Measurements from ENCODE around the gene FYB2. TPM values are rescaled to one million over a fixed set of nuclear protein-coding genes. Genes with fewer than 3 reads are reported as not detected.

The FYB2 gene
- total RNA-seq, 1 experiment from 2014 or later = 0.48 TPM

DNA sequence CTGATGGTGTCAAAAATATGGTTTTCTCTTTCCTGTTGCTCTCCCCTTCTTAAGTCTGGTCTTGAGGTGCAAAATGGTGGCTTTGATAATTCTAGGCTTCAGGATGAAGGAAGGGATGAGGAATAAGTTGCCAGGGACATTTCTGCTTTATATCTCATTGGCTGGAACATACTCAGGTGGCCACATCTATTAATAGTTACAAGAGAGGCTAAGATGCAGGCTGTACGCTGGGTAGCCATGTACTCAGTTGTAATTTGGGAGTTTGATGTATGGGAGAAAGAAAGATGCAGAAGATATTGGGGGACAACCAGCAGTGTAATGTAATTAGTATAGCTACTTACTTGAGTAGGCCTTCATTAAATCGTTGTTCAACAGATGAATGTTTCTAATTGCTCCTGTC, 148.9 kb downstream of the FYB2 start:
- Histone ChIP-seq H3T11ph (ENCODE audit: low read length) (no peak overlapping the region), H3K9ac (ENCODE audit: extremely low read depth, insufficient read length, low read length) (no peak overlapping the region), H3K14ac (ENCODE audit: insufficient read depth, low read length) (no peak overlapping the region), H3K9me3 (ENCODE audit: control insufficient read depth, low read depth, low read length) (no peaks in the 10 kb centered on the region), H4K91ac (ENCODE audit: insufficient read length, low read depth, low read length) (no peak overlapping the region), H3K79me1 (ENCODE audit: insufficient read depth, low read depth, low read length, poor library complexity, severe bottlenecking) (no peaks in the 10 kb centered on the region), H3K18ac (ENCODE audit: insufficient read length, low read depth, low read length) (no peak overlapping the region), H2BK120ac (ENCODE audit: low read depth, low read length, poor library complexity, severe bottlenecking) (no peak overlapping the region), H3K23me2 (ENCODE audit: insufficient read length, low read depth, low read length, poor library complexity, severe bottlenecking) (no peaks in the 10 kb centered on the region), H3K4ac (ENCODE audit: low read depth, low read length) (no peak overlapping the region), H2BK5ac (ENCODE audit: insufficient read length, low read length) (no peak overlapping the region), H3K56ac (ENCODE audit: insufficient read length, low read depth, low read length) (no peak overlapping the region), H2BK20ac (ENCODE audit: low read depth, low read length, poor library complexity, severe bottlenecking) (no peak overlapping the region), H3K27me3 (ENCODE audit: insufficient read depth, low read length) (no peaks in the 10 kb centered on the region), H4K8ac (replicated peaks; ENCODE audit: insufficient read length, low read depth, low read length) (no peak overlapping the region), H3K4me1 (ENCODE audit: insufficient read depth, low read length) (peaks cover 3% of the 10 kb centered on the region; the same call in 1 of the 2 replicates), H4K20me1 (ENCODE audit: control insufficient read depth, insufficient read depth, insufficient read length) (no peaks in the 10 kb centered on the region), H2BK12ac (ENCODE audit: insufficient read length, low read depth, low read length) (no peak overlapping the region), H3K23ac (ENCODE audit: insufficient read length, low read depth, low read length) (no peak overlapping the region), H2AFZ (ENCODE audit: low read length) (no peak overlapping the region), H2BK15ac (ENCODE audit: low read depth, low read length) (no peak overlapping the region), H3K27ac (ENCODE audit: insufficient read length, low read depth, low read length) (no peak overlapping the region), H2AK5ac (ENCODE audit: insufficient read length, low read length) (no peak overlapping the region), H3K4me2 (ENCODE audit: insufficient read depth, insufficient read length, low read length) (no peak overlapping the region), H4K5ac (ENCODE audit: insufficient read length, low read depth, low read length) (no peak overlapping the region), H3K79me2 (ENCODE audit: insufficient read depth, low read length) (no peaks in the 10 kb centered on the region)
- Mint-ChIP-seq H3K36me3 (ENCODE audit: insufficient read depth in 1 of 3, low read depth in 3 of 3) (no peaks in the 10 kb centered on the region), H3K4me3 (no peak overlapping the region), H3K27ac (no peak overlapping the region), H3K27me3 (ENCODE audit: low read depth) (no peaks in the 10 kb centered on the region), H3K4me1 (peaks cover 10 to 11% of the 10 kb centered on the region in 2 experiments), H3K9me3 (no peaks in the 10 kb centered on the region)
- no peak for DNase-seq
- WGBS (ENCODE audit: extremely low coverage, insufficient read length, low lambda C conversion rate) = no CpG with 5 or more reads among the region's 2 CpGs
- TF ChIP-seq, protein P1, sequence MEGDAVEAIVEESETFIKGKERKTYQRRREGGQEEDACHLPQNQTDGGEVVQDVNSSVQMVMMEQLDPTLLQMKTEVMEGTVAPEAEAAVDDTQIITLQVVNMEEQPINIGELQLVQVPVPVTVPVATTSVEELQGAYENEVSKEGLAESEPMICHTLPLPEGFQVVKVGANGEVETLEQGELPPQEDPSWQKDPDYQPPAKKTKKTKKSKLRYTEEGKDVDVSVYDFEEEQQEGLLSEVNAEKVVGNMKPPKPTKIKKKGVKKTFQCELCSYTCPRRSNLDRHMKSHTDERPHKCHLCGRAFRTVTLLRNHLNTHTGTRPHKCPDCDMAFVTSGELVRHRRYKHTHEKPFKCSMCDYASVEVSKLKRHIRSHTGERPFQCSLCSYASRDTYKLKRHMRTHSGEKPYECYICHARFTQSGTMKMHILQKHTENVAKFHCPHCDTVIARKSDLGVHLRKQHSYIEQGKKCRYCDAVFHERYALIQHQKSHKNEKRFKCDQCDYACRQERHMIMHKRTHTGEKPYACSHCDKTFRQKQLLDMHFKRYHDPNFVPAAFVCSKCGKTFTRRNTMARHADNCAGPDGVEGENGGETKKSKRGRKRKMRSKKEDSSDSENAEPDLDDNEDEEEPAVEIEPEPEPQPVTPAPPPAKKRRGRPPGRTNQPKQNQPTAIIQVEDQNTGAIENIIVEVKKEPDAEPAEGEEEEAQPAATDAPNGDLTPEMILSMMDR (conservative IDR thresholded peaks at IDR 0.05) = no peak

Other genes with a start within 250 kb of the FYB2 start
- 25.3 and 26.7 TPM in 2 replicates for gene PLPP3, start 239.8 kb downstream of the FYB2 start, total RNA-seq (2021)
- 3.9 and 4.0 TPM in 2 replicates for gene PRKAA2, start 174.1 kb downstream of the FYB2 start, total RNA-seq (2021)
- gene C8A, start 35.4 kb upstream of the FYB2 start, total RNA-seq (2021) = not detected in 2 replicates
- not detected in 2 replicates for gene C8B, start 146.6 kb upstream of the FYB2 start, total RNA-seq (2021)

All from H9 (cell line).